Stimulated activated CD4-positive, alpha-beta T cell treated with anti-CD3 and anti-CD28 coated beads, Interleukin-4, amount 100 ng/mL, for 1 hour (primary cell): ENCODE measurements around the gene THAP2.

Experiments used
- DNase-seq: peaks from one replicate; pipeline ENCODE4 v3.0.0-alpha.2; 2020

The THAP2 gene

GRCh38 chr12:71663561-71664410, at the start of gene THAP2, which contains the start of gene ZFC3H1:
Gene THAP2 (plus strand): TSS chr12:71664301. CDS start chr12:71664510, 209 bp downstream.
Gene ZFC3H1 (minus strand): TSS chr12:71663848. CDS start chr12:71663610, 238 bp downstream.
- peak; percentile 82 for DNase-seq

GRCh38 chr12:71621938-71622337, 42.2 kb upstream of the THAP2 start:
- DNase-seq = no peak

- DNase-seq = no peak
These were observed 38.6 kb upstream of the THAP2 start for GRCh38 chr12:71625476-71625875.

GRCh38 chr12:71626098-71626497, 38.0 kb upstream of the THAP2 start:
- DNase-seq = no peak

- no peak for DNase-seq
These were observed 37.3 kb upstream of the THAP2 start for GRCh38 chr12:71626768-71627167.

GRCh38 chr12:71627438-71628002, 36.6 kb upstream of the THAP2 start:
- no peak for DNase-seq

GRCh38 chr12:71636704-71637115, 27.4 kb upstream of the THAP2 start:
- DNase-seq = no peak

- no peak for DNase-seq
These were observed 25.6 kb upstream of the THAP2 start for GRCh38 chr12:71638499-71638898.

GRCh38 chr12:71639341-71639760, 24.8 kb upstream of the THAP2 start:
- DNase-seq = no peak

- no peak for DNase-seq
These were observed 23.8 kb upstream of the THAP2 start for GRCh38 chr12:71640316-71640715.

GRCh38 chr12:71641390-71641789, 22.7 kb upstream of the THAP2 start:
- DNase-seq = no peak

- no peak for DNase-seq
These were observed 21.8 kb upstream of the THAP2 start for GRCh38 chr12:71642264-71642663.

- DNase-seq = no peak
These were observed 18.8 kb upstream of the THAP2 start for GRCh38 chr12:71645268-71645667.

GRCh38 chr12:71646512-71646911, 17.6 kb upstream of the THAP2 start:
- DNase-seq = no peak

GRCh38 chr12:71648537-71648936, 15.6 kb upstream of the THAP2 start:
- no peak for DNase-seq

- no peak for DNase-seq
These were observed 14.7 kb upstream of the THAP2 start for GRCh38 chr12:71649401-71649800.

- DNase-seq = no peak
These were observed 11.4 kb upstream of the THAP2 start for GRCh38 chr12:71652656-71653055.

- no peak for DNase-seq
These were observed 11.0 kb upstream of the THAP2 start for GRCh38 chr12:71653137-71653536.

GRCh38 chr12:71654200-71654599, 9.9 kb upstream of the THAP2 start:
- no peak for DNase-seq

GRCh38 chr12:71655495-71655894, 8.6 kb upstream of the THAP2 start:
- no peak for DNase-seq

- no peak for DNase-seq
These were observed 8.2 kb upstream of the THAP2 start for GRCh38 chr12:71655907-71656306.

GRCh38 chr12:71656740-71657139, 7.4 kb upstream of the THAP2 start:
- DNase-seq = no peak

- no peak for DNase-seq
These were observed 2.0 kb upstream of the THAP2 start for GRCh38 chr12:71661977-71662530.
